Aorta (tissue), 5 donors: ENCODE data around the gene MPND. TPM values are rescaled to one million over a fixed set of nuclear protein-coding genes. Genes with fewer than 3 reads are reported as not detected.
A peak's percentile ranks its signal among the peaks of the same experiment; 100 is the strongest.

Experiments used
- ATAC-seq: fragments of 200-7000 bp; cut with Tn5 transposase; one replicate; pipeline ENCODE4 v1.9.1; 2022; ENCODE audit warnings: moderate library complexity; ENCODE audit not compliant: low FRiP score
- DNase-seq, 2 donors: peaks; one replicate each; pipeline ENCODE4 v3.0.0-alpha.2; 2020
- H3K27ac ChIP-seq, 2 donors: one replicate each; pipeline ENCODE4 v1.5.1; 2013; ENCODE audit warnings: low read length in 2 of 2, mild to moderate bottlenecking in 2 of 2, moderate library complexity in 2 of 2, control low read depth in 1 of 2, inconsistent platforms in 1 of 2, low read depth in 1 of 2
- H3K27me3 ChIP-seq, 2 donors: one replicate each; pipeline ENCODE4 v1.6.1; 2013; ENCODE audit warnings: control low read depth in 1 of 2, low read length in 1 of 2, mild to moderate bottlenecking in 1 of 2, moderate library complexity in 1 of 2; ENCODE audit not compliant: insufficient read depth in 2 of 2, control insufficient read depth in 1 of 2
- H3K36me3 ChIP-seq, 2 donors: one replicate each; pipeline ENCODE4 v1.6.1; 2013; ENCODE audit warnings: control low read depth in 1 of 2, low read length in 1 of 2, mild to moderate bottlenecking in 1 of 2; ENCODE audit not compliant: insufficient read depth in 2 of 2, control insufficient read depth in 1 of 2
- H3K4me1 ChIP-seq, 2 donors: one replicate each; pipeline ENCODE4 v1.6.1; 2013; ENCODE audit warnings: low read length in 2 of 2, control low read depth in 1 of 2, mild to moderate bottlenecking in 1 of 2, moderate library complexity in 1 of 2; ENCODE audit not compliant: insufficient read depth in 2 of 2, control insufficient read depth in 1 of 2
- H3K4me3 ChIP-seq, 2 donors: one replicate each; pipeline ENCODE4 v1.5.1; 2013; ENCODE audit warnings: low read length in 2 of 2, control low read depth in 1 of 2, mild to moderate bottlenecking in 1 of 2
- H3K9me3 ChIP-seq: one replicate; pipeline ENCODE4 v1.6.1; 2013; ENCODE audit warnings: mild to moderate bottlenecking, low read length; ENCODE audit not compliant: control insufficient read depth
- WGBS, 2 donors: extraction: QIAGEN DNeasy Blood & Tissue Kit; methylation state at CpG; one replicate each; pipeline ENCODE4 v1.1.7; 2013; 5-methylcytosine and 5-hydroxymethylcytosine counted together
- intact Hi-C, 2 donors: fragments of 100-400 bp; cut with DNase I; formaldehyde crosslinking; loops; one replicate each; pipeline versions ENCODE4 v1.14.2 to v1.15.0; 2022
- polyA plus RNA-seq, 2 donors: library from polyadenylated mRNA; stranded (reverse); fragments of 200-250 nt; gene quantifications; one replicate each; pipeline ENCODE4 v1.2.3, GENCODE V29; 2013
- total RNA-seq, 2 donors: library from RNA; stranded (reverse); fragmentation: NEBNext Ultra II Directional; extraction: Animal tissue kit (Norgen Biotek cat#: 25700); gene quantifications; one replicate each; pipeline ENCODE4 v1.2.1, GENCODE V29; 2021
- donor health status: healthy with polysubstance abuse.
- donor health status: Bipolar disorder and iron deficiency.
- donor health status: DM: no; HTN: no; CAD: no.
- donor health status: DM: no; HTN: no; CAD: no.
- donor health status: DM: yes; HTN: yes; CAD: no.

MPND gene
- total and polyA plus RNA-seq, 4 donors, result 13.5 to 17.9 (median 15.2) TPM

GRCh38 chr19:4372165-4373012 is 29.0 kb downstream of the MPND start:
- Histone ChIP-seq H3K27me3 (no peaks in the 10 kb centered on the region), H3K36me3 (no peaks in the 10 kb centered on the region), H3K27ac (peak overlapping the region in 1 of 2 donors; percentile 6), H3K4me1 (peaks cover 0 to 6% of the 10 kb centered on the region in 2 donors), H3K4me3 (no peak overlapping the region), H3K9me3 (no peaks in the 10 kb centered on the region)
- ATAC-seq, result no peak
- intact Hi-C loops, result no loop called here
- no peak for DNase-seq
- WGBS, 2 donors, result 89 to 93% methylated on average over 22 of the region's 22 CpGs

GRCh38 chr19:4373013-4373367 is 29.6 kb downstream of the MPND start:
- no peak for ATAC-seq
- H3K27me3 ChIP-seq, result no peaks in the 10 kb centered on the region
- H3K4me3 ChIP-seq, result no peak overlapping the region
- H3K36me3 ChIP-seq, result no peaks in the 10 kb centered on the region
- intact Hi-C loops, result no loop called here
- H3K4me1 ChIP-seq, result peaks cover 0 to 6% of the 10 kb centered on the region in 2 donors
- H3K9me3 ChIP-seq, result no peaks in the 10 kb centered on the region
- no peak for DNase-seq
- H3K27ac ChIP-seq, result peak overlapping the region in 1 of 2 donors; percentile 88
- WGBS, 2 donors, result 53 to 56% methylated on average over 8 of the region's 8 CpGs

- H3K4me1 ChIP-seq, result peaks cover 0 to 6% of the 10 kb centered on the region in 2 donors
- H3K36me3 ChIP-seq, result no peaks in the 10 kb centered on the region
- no peaks in the 10 kb centered on the region for H3K9me3 ChIP-seq
- H3K27ac ChIP-seq, result peak overlapping the region; percentile 69 to 88
- no peak overlapping the region for H3K4me3 ChIP-seq
- ATAC-seq (peak; percentile 39), DNase-seq (peak in 1 of 2 donors; percentile 77)
- no peaks in the 10 kb centered on the region for H3K27me3 ChIP-seq
- intact Hi-C loops, result loop anchor here in 1 of 2 donors (2.0 kb wide), 1 partner anchor 31 kb away; the partner anchor contains the start of gene MPND
- WGBS, 2 donors, result 2 to 7% methylated on average over 25 of the region's 25 CpGs
Measured at GRCh38 chr19:4373601-4374497, 30.5 kb downstream of the MPND start.

GRCh38 chr19:4374498-4375163 is 31.3 kb downstream of the MPND start:
- Histone ChIP-seq H3K9me3 (no peaks in the 10 kb centered on the region), H3K36me3 (no peaks in the 10 kb centered on the region), H3K4me1 (peaks cover 0 to 6% of the 10 kb centered on the region in 2 donors), H3K27ac (peak overlapping the region; percentile 69 to 88), H3K4me3 (no peak overlapping the region), H3K27me3 (no peaks in the 10 kb centered on the region)
- DNase-seq (peak; percentile 90 to 96), ATAC-seq (peak; percentile 82)
- intact Hi-C loops, result loop anchor here in 1 of 2 donors (2.0 kb wide), 1 partner anchor 32 kb away; the partner anchor contains the start of gene MPND
- 22 to 25% methylated on average over 26 to 27 of the region's 27 CpGs for WGBS, 2 donors

DNA sequence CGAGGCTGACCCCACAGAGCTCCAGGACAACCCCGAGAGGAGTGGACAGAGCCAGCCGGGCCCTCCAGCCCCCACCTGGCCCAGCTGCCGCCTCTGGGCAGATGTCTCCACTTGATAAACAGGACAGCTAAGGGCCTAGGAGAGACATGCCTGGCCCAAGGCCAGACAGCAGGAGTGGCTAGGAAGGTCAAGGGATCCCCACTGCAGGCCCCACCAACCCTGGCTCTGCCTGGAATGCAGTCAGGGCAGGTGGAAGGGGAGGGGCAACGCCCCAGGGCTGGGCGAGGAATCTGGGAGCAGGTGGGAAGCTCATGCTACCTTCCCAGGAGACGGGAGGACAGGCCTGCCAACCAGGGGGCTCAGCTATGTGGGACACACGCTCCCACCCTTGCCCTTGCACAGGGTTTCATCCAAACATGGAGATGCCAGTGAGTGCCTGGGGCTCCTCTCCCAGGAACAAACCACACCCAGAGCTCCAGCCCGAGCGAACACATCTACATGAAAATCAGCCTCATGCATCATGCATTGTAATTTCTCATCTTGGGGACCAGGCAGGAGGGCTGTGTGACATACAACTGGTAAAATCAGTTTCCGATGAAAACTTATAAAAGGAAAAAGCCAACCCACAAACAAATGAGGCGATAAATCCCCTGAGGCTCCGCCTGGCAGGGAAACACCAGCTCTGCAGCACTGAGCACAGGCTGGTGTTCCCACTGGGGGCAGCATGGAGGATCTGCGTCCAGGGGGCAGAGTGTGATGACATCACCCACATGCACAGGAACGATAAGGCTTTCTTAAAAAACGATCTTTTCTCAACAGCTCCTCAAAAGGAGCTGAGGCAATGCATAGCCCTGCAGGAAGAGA is 32.0 kb downstream of the MPND start:
- DNase-seq (peak; percentile 72 to 88), ATAC-seq (no peak)
- 35 to 43% methylated on average over 16 of the region's 16 CpGs for WGBS, 2 donors
- Histone ChIP-seq H3K27me3 (no peaks in the 10 kb centered on the region), H3K9me3 (no peaks in the 10 kb centered on the region), H3K4me1 (peaks cover 0 to 6% of the 10 kb centered on the region in 2 donors), H3K27ac (peak overlapping the region; percentile 40 to 88), H3K36me3 (no peaks in the 10 kb centered on the region), H3K4me3 (no peak overlapping the region)
- intact Hi-C loops, result loop anchor here in 1 of 2 donors (2.0 kb wide), 1 partner anchor 33 kb away; the partner anchor contains the start of gene MPND

- WGBS, 2 donors, result 61 to 67% methylated on average over 15 to 16 of the region's 16 CpGs
- no peak overlapping the region for H3K4me3 ChIP-seq
- peaks cover 0 to 6% of the 10 kb centered on the region in 2 donors for H3K4me1 ChIP-seq
- no peaks in the 10 kb centered on the region for H3K27me3 ChIP-seq
- peak overlapping the region in 1 of 2 donors; percentile 44 for H3K27ac ChIP-seq
- DNase-seq, result no peak
- ATAC-seq, result no peak
- intact Hi-C loops, result no loop called here
- no peaks in the 10 kb centered on the region for H3K36me3 ChIP-seq
- no peaks in the 10 kb centered on the region for H3K9me3 ChIP-seq
Measured at GRCh38 chr19:4376028-4376670, 32.8 kb downstream of the MPND start.

GRCh38 chr19:4376671-4376990 is 33.3 kb downstream of the MPND start:
- H3K27ac ChIP-seq, result peak overlapping the region in 1 of 2 donors; percentile 44
- ATAC-seq, result no peak
- DNase-seq, result no peak
- intact Hi-C loops, result no loop called here
- peaks cover 0 to 6% of the 10 kb centered on the region in 2 donors for H3K4me1 ChIP-seq
- H3K9me3 ChIP-seq, result no peaks in the 10 kb centered on the region
- no peaks in the 10 kb centered on the region for H3K27me3 ChIP-seq
- H3K4me3 ChIP-seq, result no peak overlapping the region
- H3K36me3 ChIP-seq, result no peaks in the 10 kb centered on the region
- WGBS, 2 donors, result 73 to 75% methylated on average over 10 of the region's 10 CpGs
